HG03432 (cell line): ENCODE measurements around the gene TES.

Experiments
- ATAC-seq: cut with Tn5 transposase; IDR thresholded peaks from one replicate; pipeline ENCODE4 v1.9.1; 2021; ENCODE audit warnings: mild to moderate bottlenecking, moderate library complexity; ENCODE audit not compliant: unreplicated experiment

The TES gene

GRCh38 chr7:116219288-116219687 lies 8.9 kb downstream of the TES start:
- ATAC-seq: no peak

- ATAC-seq: no peak
These were observed 9.5 kb downstream of the TES start for GRCh38 chr7:116219834-116220233.

- ATAC-seq: no peak
These were observed 12.2 kb downstream of the TES start for GRCh38 chr7:116222501-116222900.

- peak; percentile 9 for ATAC-seq
These were observed 13.2 kb downstream of the TES start for GRCh38 chr7:116223588-116223987.

GRCh38 chr7:116224492-116225098 lies 14.3 kb downstream of the TES start:
- peak; percentile 56 for ATAC-seq

- no peak for ATAC-seq
These were observed 15.5 kb downstream of the TES start for GRCh38 chr7:116225860-116226259.

GRCh38 chr7:116226664-116227063 lies 16.3 kb downstream of the TES start:
- no peak for ATAC-seq

- no peak for ATAC-seq
These were observed 17.4 kb downstream of the TES start for GRCh38 chr7:116227678-116228239.

- ATAC-seq: no peak
These were observed 17.9 kb downstream of the TES start for GRCh38 chr7:116228241-116228640.

- ATAC-seq: peak; percentile 59
These were observed 19.0 kb downstream of the TES start for GRCh38 chr7:116229366-116229765.

GRCh38 chr7:116230191-116231005 lies 20.1 kb downstream of the TES start:
- ATAC-seq: peak; percentile 39

- no peak for ATAC-seq
These were observed 21.2 kb downstream of the TES start for GRCh38 chr7:116231543-116231942.

- ATAC-seq: no peak
These were observed 21.6 kb downstream of the TES start for GRCh38 chr7:116231949-116232348.

- no peak for ATAC-seq
These were observed 22.0 kb downstream of the TES start for GRCh38 chr7:116232350-116232749.

GRCh38 chr7:116232920-116233319 lies 22.6 kb downstream of the TES start:
- ATAC-seq: no peak

- ATAC-seq: no peak
These were observed 24.3 kb downstream of the TES start for GRCh38 chr7:116234517-116235200.

GRCh38 chr7:116235380-116235779 lies 25.0 kb downstream of the TES start:
- ATAC-seq: no peak

- ATAC-seq: peak; percentile 67
These were observed 25.8 kb downstream of the TES start for GRCh38 chr7:116236020-116236630.

GRCh38 chr7:116239020-116239419 lies 28.7 kb downstream of the TES start:
- ATAC-seq: no peak

GRCh38 chr7:116239434-116239833 lies 29.1 kb downstream of the TES start:
- ATAC-seq: no peak

- no peak for ATAC-seq
These were observed 29.8 kb downstream of the TES start for GRCh38 chr7:116240024-116240668.
